Keratinocyte (primary cell): ENCODE data around the gene UNKL.

Source experiments
- EZH2 ChIP-seq: IDR thresholded peaks from one replicate; pipeline ENCODE4 v1.6.1; 2012; ENCODE audit warnings: inconsistent platforms, mild to moderate bottlenecking, low read length, moderate library complexity
- TF ChIP-seq, protein P1 (sequence below), 3 experiments: IDR thresholded peaks in 1 of 3; conservative IDR thresholded peaks in 1 of 3; optimal IDR thresholded peaks in 1 of 3; 2 replicates in 2 of 3; 3 replicates in 1 of 3; pipeline versions ENCODE3 to v1.5.1; 2011; ENCODE audit warnings: low read length in 3 of 3, mild to moderate bottlenecking in 3 of 3, moderate library complexity in 2 of 3, control low read depth in 1 of 3, inconsistent platforms in 1 of 3; ENCODE audit not compliant: insufficient read depth in 2 of 3; ENCODE audit errors: extremely low read depth in 1 of 3

DNA sequence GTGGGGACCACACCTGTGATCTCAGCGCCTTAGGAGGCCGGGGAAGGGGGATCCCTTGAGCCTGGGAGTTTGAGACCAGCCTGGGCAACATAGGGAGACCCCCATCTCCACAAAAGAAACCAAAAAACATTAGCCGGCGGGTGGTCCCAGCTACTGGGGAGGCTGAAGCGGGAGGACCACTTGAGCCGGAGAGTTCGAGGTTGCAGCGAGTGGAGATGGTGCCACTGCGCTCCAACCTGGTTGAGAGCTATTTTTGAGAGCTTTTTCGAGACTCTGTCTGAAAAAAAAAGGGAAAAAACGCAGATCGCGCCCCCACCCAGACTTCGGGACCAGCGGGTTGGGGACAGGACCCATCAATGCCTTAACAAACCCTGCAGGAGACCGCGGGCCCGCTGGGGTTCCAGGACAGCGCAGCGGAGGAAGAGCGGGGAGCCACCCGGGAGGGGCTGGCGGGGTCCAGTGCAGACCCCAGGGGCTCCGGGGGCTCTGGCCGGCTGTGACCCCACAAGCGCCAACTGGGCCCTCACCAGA lies 81.8 kb downstream of the UNKL start:
- TF ChIP-seq, protein P1, sequence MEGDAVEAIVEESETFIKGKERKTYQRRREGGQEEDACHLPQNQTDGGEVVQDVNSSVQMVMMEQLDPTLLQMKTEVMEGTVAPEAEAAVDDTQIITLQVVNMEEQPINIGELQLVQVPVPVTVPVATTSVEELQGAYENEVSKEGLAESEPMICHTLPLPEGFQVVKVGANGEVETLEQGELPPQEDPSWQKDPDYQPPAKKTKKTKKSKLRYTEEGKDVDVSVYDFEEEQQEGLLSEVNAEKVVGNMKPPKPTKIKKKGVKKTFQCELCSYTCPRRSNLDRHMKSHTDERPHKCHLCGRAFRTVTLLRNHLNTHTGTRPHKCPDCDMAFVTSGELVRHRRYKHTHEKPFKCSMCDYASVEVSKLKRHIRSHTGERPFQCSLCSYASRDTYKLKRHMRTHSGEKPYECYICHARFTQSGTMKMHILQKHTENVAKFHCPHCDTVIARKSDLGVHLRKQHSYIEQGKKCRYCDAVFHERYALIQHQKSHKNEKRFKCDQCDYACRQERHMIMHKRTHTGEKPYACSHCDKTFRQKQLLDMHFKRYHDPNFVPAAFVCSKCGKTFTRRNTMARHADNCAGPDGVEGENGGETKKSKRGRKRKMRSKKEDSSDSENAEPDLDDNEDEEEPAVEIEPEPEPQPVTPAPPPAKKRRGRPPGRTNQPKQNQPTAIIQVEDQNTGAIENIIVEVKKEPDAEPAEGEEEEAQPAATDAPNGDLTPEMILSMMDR (optimal IDR thresholded peaks at IDR 0.05 in 1 of 3, IDR thresholded peaks at IDR 0.05 in 1 of 3, conservative IDR thresholded peaks at IDR 0.05 in 1 of 3; ENCODE audit: extremely low read depth in 1 of 3, insufficient read depth in 2 of 3, low read length in 3 of 3), result no peak
- TF ChIP-seq EZH2, result peak; percentile 83
